K562 (cell line): ENCODE data around the gene PEX7. TPM values are rescaled to one million over a fixed set of nuclear protein-coding genes. Genes with fewer than 3 reads are reported as not detected.
A peak's percentile ranks its signal among the peaks of the same experiment; 100 is the strongest.

Experiments
- ATF6 ChIP-seq: sonication (generic); formaldehyde crosslinking; IDR thresholded peaks from 2 replicates; pipeline ENCODE4 v1.4.0; 2020; ENCODE audit warnings: mild to moderate bottlenecking, missing genetic modification reagents
- BCL6 ChIP-seq: fragments of 250-450 bp; sonication (Bioruptor Pico); IDR thresholded peaks from 2 replicates; pipeline ENCODE4 v1.4.0; 2020
- C11orf30 ChIP-seq: fragments of 450-650 bp; IDR thresholded peaks from 2 replicates; pipeline ENCODE4 v1.6.1; 2016; ENCODE audit warnings: low read depth, mild to moderate bottlenecking
- CBFA2T3 ChIP-seq: fragments of 450-650 bp; IDR thresholded peaks from 2 replicates; pipeline ENCODE4 v1.6.1; 2017
- CEBPG ChIP-seq, 3 experiments: fragments of 200-800 bp in 1 of 3; sonication (Bioruptor generic) in 1 of 3; sonication (generic) in 1 of 3; formaldehyde crosslinking in 1 of 3; IDR thresholded peaks in 2 of 3; conservative IDR thresholded peaks in 1 of 3; 2 replicates each; pipeline versions ENCODE4 v1.6.1 to v1.8.0; 2016 to 2022; ENCODE audit warnings: missing compliant biosample characterization in 2 of 3, missing genetic modification characterization in 2 of 3, mild to moderate bottlenecking in 1 of 3, missing genetic modification reagents in 1 of 3
- DPF2 ChIP-seq: fragments of 450-650 bp; IDR thresholded peaks from 2 replicates; pipeline ENCODE4 v1.6.1; 2016
- E2F3 ChIP-seq: fragments of 250-450 bp; sonication (Bioruptor Pico); IDR thresholded peaks from 2 replicates; pipeline ENCODE4 v1.4.0; 2020; ENCODE audit warnings: mild to moderate bottlenecking
- FOSL1 ChIP-seq: fragments of 200-800 bp; sonication (Bioruptor generic); conservative IDR thresholded peaks from 2 replicates; pipeline ENCODE4 v1.6.1; 2016; ENCODE audit warnings: missing genetic modification characterization, missing compliant biosample characterization
- FOXP1 ChIP-seq: sonication (generic); formaldehyde crosslinking; IDR thresholded peaks from 2 replicates; pipeline ENCODE4 v1.8.0; 2022; ENCODE audit warnings: mild to moderate bottlenecking, missing genetic modification reagents
- KAT8 ChIP-seq: fragments of 450-650 bp; IDR thresholded peaks from 2 replicates; pipeline ENCODE4 v1.6.1; 2016; ENCODE audit warnings: low read depth, mild to moderate bottlenecking
- KDM5B ChIP-seq: fragments of 200-600 bp; sonication (generic); IDR thresholded peaks from 2 replicates; pipeline ENCODE4 v1.6.1; 2012; ENCODE audit warnings: low read depth, mild to moderate bottlenecking, moderate library complexity, low read length, control low read depth, inconsistent platforms; ENCODE audit not compliant: insufficient replicate concordance
- MEF2D ChIP-seq: conservative IDR thresholded peaks from 2 replicates; pipeline ENCODE4 v1.6.1; 2016; ENCODE audit warnings: low read depth, missing genetic modification characterization, missing compliant biosample characterization
- NBN ChIP-seq: fragments of 450-650 bp; IDR thresholded peaks from 2 replicates; pipeline ENCODE4 v1.6.1; 2016; ENCODE audit warnings: low read depth, mild to moderate bottlenecking
- NCOA1 ChIP-seq: fragments of 450-650 bp; IDR thresholded peaks from 2 replicates; pipeline ENCODE4 v1.6.1; 2016; ENCODE audit warnings: low read depth
- NCOR1 ChIP-seq: fragments of 450-650 bp; IDR thresholded peaks from 2 replicates; pipeline ENCODE4 v1.6.1; 2016; ENCODE audit warnings: mild to moderate bottlenecking, moderate library complexity
- PRPF4 ChIP-seq: fragments of 200-400 bp; formaldehyde crosslinking; IDR thresholded peaks from one replicate; pipeline ENCODE4 v1.6.1; 2017; ENCODE audit warnings: low read length, low read depth, mild to moderate bottlenecking; ENCODE audit not compliant: insufficient read depth, poor library complexity, severe bottlenecking
- RBFOX2 ChIP-seq: fragments of 200-400 bp; formaldehyde crosslinking; IDR thresholded peaks from 2 replicates; pipeline ENCODE4 v1.6.1; 2017; ENCODE audit warnings: low read depth, mild to moderate bottlenecking, low read length, moderate library complexity
- SAFB ChIP-seq: fragments of 200-400 bp; formaldehyde crosslinking; IDR thresholded peaks from 2 replicates; pipeline ENCODE4 v1.6.1; 2017; ENCODE audit warnings: low read depth, low read length, borderline replicate concordance
- SP1 ChIP-seq: sonication (generic); formaldehyde crosslinking; IDR thresholded peaks from 2 replicates; pipeline ENCODE4 v1.8.1; 2022; ENCODE audit warnings: mild to moderate bottlenecking, missing genetic modification reagents
- SREBF2 ChIP-seq: sonication (generic); formaldehyde crosslinking; IDR thresholded peaks from 2 replicates; pipeline ENCODE4 v1.4.0; 2020; ENCODE audit warnings: mild to moderate bottlenecking, missing genetic modification reagents
- TBL1XR1 ChIP-seq, 2 experiments: IDR thresholded peaks; 2 replicates each; pipeline ENCODE4 v1.6.1; 2012; ENCODE audit warnings: improper control_type of control experiment in 2 of 2, low read length in 2 of 2, mild to moderate bottlenecking in 1 of 2
- TCF3 ChIP-seq: sonication (generic); formaldehyde crosslinking; IDR thresholded peaks from 2 replicates; pipeline ENCODE4 v1.4.0; 2020; ENCODE audit warnings: mild to moderate bottlenecking, missing genetic modification reagents
- ZNF274 ChIP-seq: IDR thresholded peaks from 2 replicates; pipeline ENCODE4 v1.6.1; 2011; ENCODE audit warnings: low read depth, mild to moderate bottlenecking, low read length, moderate library complexity, borderline replicate concordance
- ZNF76 ChIP-seq: fragments of 250-450 bp; sonication (Bioruptor Pico); IDR thresholded peaks from 2 replicates; pipeline ENCODE4 v1.4.0; 2020; ENCODE audit warnings: mild to moderate bottlenecking, moderate library complexity, borderline replicate concordance
- ZNF764 ChIP-seq: fragments of 250-450 bp; sonication (Bioruptor Pico); IDR thresholded peaks from 2 replicates; pipeline ENCODE4 v1.4.0; 2020; ENCODE audit warnings: low read depth, mild to moderate bottlenecking, moderate library complexity
- polyA plus RNA-seq, 8 experiments: library from polyadenylated mRNA; depleted of rRNA in 4 of 8; stranded (reverse) in 5 of 8; unstranded in 3 of 8; fragments of >200 nt; fragmentation: Nextera tagmentation in 2 of 8; fragmentation: Illumina TruSeq in 1 of 8; extraction: Ambion mirVana in 2 of 8; extraction: Trizol in 1 of 8; gene quantifications; 2 replicates each; pipeline versions ENCODE4 v1.2.1 to v1.2.3, GENCODE V29; 2011 to 2014; ENCODE audit warnings: inconsistent platforms in 1 of 8, missing spikeins in 1 of 8
- total RNA-seq, 7 experiments: library from RNA; depleted of rRNA in 6 of 7; stranded (reverse); fragments of >200 nt in 6 of 7; fragmentation: Illumina TruSeq in 2 of 7; extraction: Trizol in 2 of 7; gene quantifications; 2 replicates each; pipeline versions ENCODE4 v1.2.1 to v1.2.3, GENCODE V29; 2011 to 2021; ENCODE audit warnings: low replicate concordance in 1 of 7
- TF ChIP-seq, protein P1 (sequence below): fragments of 250-450 bp; sonication (Bioruptor Pico); IDR thresholded peaks from 2 replicates; pipeline ENCODE4 v1.8.0; 2021; ENCODE audit warnings: moderate library complexity, mild to moderate bottlenecking, inconsistent platforms
- TF ChIP-seq, protein P2 (sequence below): fragments of 250-450 bp; sonication (Bioruptor Pico); IDR thresholded peaks from 2 replicates; pipeline ENCODE4 v1.4.0; 2020; ENCODE audit warnings: mild to moderate bottlenecking

Gene PEX7
- total and polyA plus RNA-seq, 9 of the 15 experiments (the other 6 are each of a cell fraction or from before 2014, with no cell fraction given) = 1.6 to 12.9 (median 9.1) TPM

DNA sequence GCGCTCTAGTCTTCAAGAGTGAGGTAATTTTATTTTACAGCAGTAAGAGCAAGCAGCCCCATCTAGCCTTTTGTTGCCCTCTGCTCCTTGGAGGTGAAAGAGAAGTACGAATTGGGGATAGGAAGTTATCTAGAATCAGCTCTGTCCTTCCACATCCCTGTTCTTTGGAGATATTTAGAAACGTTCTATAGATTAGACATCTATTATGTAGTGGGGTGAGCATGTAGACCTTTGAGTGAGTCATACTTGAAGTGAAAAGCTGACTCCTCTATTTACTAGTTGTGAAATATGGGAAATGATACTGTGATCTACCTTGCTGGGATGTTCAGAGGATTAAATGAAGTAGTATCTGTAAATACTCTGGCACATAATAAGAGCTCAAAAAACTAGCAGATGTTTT lies 63.7 kb downstream of the PEX7 start (continued):
- TF ChIP-seq ZNF764 (no peak), TCF3 (CRISPR knock-in tag) (peak; percentile 33), MEF2D (no peak), ZNF76 (CRISPR knock-in tag) (no peak), E2F3 (no peak), NCOR1 (peak; percentile 17; the same call in 1 of the 2 replicates), PRPF4 (no peak), ZNF274 (no peak), NBN (no peak), RBFOX2 (no peak), BCL6 (CRISPR knock-in tag) (no peak), CEBPG (CRISPR knock-in tag; IDR thresholded peaks at IDR 0.05) (no peak), CEBPG (tag; conservative IDR thresholded peaks at IDR 0.05 in 1 of 2, IDR thresholded peaks at IDR 0.05 in 1 of 2) (peak in 1 of 2 experiments; percentile 33; a peak in 1 of 4 replicates), KDM5B (no peak), SAFB (no peak), TBL1XR1 (IDR thresholded peaks at IDR 0.05; ENCODE audit: low read length in 2 of 2) (no peak), NCOA1 (no peak), ATF6 (no peak), FOXP1 (CRISPR knock-in tag) (no peak), C11orf30 (peak; percentile 55; the same call in 1 of the 2 replicates), FOSL1 (tag) (peak; percentile 93), KAT8 (no peak), SP1 (CRISPR knock-in tag) (no peak), DPF2 (peak; percentile 58; the same call in 1 of the 2 replicates), CBFA2T3 (peak; percentile 59), SREBF2 (CRISPR knock-in tag) (no peak)
- TF ChIP-seq, protein P1, sequence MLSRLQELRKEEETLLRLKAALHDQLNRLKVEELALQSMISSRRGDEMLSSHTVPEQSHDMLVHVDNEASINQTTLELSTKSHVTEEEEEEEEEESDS = no peak
- TF ChIP-seq, protein P2, sequence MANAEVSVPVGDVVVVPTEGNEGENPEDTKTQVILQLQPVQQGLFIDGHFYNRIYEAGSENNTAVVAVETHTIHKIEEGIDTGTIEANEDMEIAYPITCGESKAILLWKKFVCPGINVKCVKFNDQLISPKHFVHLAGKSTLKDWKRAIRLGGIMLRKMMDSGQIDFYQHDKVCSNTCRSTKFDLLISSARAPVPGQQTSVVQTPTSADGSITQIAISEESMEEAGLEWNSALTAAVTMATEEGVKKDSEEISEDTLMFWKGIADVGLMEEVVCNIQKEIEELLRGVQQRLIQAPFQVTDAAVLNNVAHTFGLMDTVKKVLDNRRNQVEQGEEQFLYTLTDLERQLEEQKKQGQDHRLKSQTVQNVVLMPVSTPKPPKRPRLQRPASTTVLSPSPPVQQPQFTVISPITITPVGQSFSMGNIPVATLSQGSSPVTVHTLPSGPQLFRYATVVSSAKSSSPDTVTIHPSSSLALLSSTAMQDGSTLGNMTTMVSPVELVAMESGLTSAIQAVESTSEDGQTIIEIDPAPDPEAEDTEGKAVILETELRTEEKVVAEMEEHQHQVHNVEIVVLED = no peak
